HG03439 (cell line): ENCODE results near the gene COX7A2L.
A peak's percentile ranks its signal among the peaks of the same experiment; 100 is the strongest.
"Not testable (repeated sequence)": the region's sequence is repeated elsewhere in the genome, so short reads cannot be mapped to it uniquely, and the experiment has no call there.

ENCODE experiments used
- ATAC-seq: cut with Tn5 transposase; IDR thresholded peaks from one replicate; pipeline ENCODE4 v1.9.1; 2021; ENCODE audit warnings: mild to moderate bottlenecking, moderate library complexity; ENCODE audit not compliant: unreplicated experiment

COX7A2L gene

GRCh38 chr2:42340045-42340937 is 20.7 kb downstream of the COX7A2L start:
- no peak for ATAC-seq

DNA sequence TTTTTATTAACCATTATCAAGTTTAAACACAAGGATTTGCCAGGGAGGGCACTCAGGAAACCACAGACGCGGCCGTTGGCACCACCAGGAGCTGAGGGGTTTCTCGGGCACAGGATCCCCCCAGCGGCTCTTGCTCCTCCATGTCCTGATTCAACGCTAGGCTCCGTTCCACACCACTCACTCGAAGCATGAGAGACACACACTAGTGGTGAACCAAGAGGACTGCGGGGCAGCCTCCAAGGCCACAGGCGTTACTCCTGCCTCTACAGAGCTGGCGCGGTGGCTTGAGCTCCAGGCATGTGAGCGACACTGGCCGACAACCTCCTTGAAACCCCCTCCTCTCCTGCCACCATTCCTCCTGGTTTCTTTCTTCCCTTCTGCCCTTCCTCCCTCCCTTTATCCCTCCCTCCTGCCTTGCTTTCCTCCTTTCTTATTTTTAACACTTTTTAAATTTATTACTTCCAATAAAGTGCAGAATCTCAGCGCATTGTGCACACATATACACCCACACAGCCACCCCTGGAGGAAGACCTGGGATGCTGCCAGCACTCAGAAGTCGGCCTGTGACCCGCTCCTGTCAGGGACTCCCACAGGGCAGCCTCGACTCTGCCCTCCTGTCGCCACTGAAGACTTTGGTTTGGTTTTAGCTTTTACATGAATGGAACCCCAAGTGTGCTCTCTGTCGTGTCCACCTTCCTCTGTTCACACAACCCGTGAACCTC is 21.7 kb downstream of the COX7A2L start:
- no peak for ATAC-seq

- ATAC-seq, result no peak
Observed at GRCh38 chr2:42338567-42339190, 22.3 kb downstream of the COX7A2L start.

DNA sequence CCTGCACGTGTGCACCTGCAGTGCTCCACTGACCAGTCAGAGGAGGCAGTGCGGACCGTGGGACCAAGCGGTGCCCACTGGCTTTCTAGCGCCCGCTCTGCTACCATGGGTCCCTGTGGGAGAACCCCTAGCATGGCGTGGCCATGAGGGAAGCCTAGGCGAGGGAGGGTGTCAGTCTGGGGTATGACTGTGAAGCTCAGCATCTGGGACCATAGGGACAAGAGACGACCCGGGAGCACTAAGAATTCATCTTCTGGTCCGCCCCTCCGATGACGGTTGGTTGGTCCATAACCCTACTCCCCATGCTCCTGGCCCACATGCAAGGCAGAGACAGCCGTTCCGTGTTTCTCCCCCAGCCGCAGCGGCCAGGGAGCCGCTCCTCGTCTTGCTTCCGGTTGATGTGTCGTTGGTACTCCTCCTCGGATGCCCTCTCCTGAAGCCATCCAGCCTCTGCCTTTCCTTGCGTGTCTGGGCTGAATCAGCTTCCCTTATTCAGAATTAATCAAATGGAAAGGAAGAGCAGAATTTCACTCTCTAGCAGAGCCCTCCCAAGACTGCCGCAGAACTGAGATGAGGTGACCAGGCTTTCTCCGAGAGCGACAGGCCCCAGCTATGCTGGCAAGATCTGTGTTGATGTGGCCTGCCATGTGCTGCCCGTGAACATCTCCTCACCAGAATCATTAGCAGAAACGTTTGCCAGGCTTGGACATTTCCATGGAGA is 23.0 kb downstream of the COX7A2L start:
- no peak for ATAC-seq

DNA sequence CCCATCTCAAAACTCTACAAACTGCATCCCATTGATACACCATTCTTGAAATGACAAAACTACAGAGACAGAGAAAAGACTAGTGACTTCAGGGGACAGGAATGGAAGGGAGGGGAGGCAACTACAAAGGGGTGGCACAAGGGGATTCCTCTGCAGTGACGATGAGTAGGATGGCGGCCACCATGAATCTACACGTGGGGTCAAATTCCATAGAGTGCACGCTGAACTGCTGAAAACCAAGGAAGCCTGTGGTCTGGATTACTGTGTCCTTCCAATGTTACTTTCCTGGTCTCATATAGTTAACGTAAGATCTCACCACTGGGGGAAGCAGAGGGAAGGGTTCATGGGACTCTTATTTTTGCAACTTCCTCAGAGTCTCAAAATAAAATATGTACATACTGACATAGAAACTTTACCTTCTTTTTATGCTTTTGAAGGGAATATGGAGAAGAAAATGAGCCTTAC is 23.6 kb downstream of the COX7A2L start:
- ATAC-seq, result no peak

- no peak for ATAC-seq
Observed at GRCh38 chr2:42336361-42336965, 24.6 kb downstream of the COX7A2L start.

GRCh38 chr2:42335514-42336104 is 25.4 kb downstream of the COX7A2L start:
- no peak for ATAC-seq

GRCh38 chr2:42334865-42335264 is 26.2 kb downstream of the COX7A2L start:
- not testable (repeated sequence) for ATAC-seq

DNA sequence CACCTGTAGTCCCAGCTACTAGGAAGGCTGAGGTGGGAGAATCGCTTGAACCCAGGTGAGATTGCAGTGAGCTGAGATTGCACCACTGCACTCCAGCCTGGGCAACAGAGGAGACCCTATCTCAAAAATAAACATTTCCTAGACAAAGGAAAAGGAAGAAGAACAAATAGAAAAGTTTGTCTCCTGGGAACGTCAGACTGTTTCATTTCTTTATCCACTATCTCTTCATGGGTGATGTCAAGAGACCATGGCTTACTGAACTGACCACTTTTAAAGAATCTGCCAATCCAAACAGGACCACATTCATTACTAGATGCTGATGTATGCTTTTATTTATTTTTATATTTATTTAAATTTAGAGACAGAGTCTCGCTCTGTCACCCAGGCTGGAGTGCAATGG is 26.8 kb downstream of the COX7A2L start:
- ATAC-seq, result no peak

DNA sequence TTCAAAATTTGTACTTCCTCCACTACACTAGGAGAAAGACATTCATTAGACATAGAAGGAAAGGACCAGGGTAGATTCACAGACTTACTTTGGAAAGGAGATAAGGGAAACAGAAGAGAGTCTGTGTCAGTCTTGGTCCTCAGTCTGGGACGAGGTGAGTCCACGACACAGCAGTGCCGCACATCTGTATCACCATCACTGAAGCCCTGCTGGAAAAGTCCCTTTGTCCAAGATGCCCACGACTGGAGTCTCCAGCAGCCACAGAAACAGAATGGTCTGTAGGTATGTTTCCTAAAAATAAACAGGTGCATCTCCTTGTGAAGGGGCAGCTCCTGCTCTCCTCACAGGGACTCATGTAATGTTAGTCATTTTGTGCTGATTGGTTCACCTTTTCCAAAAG is 27.4 kb downstream of the COX7A2L start:
- no peak for ATAC-seq

DNA sequence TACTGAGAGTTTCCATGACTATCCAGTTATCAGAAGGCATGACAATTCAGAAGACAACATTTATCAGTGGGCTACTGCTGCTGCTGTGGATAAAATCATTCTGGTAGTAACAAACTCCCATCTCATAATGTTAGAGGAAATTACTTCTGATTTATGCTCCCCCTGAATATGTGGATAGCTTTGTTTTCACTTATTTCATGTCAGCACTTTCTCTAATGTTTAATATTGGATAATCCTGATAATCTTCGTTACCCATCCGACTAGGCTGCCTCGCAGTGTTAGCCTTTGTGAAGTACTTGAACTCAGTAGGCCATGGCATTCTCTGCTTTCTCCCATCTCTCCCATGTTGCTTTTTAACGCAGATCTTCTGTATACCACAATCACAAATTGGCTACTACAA is 28.4 kb downstream of the COX7A2L start:
- ATAC-seq, result no peak

DNA sequence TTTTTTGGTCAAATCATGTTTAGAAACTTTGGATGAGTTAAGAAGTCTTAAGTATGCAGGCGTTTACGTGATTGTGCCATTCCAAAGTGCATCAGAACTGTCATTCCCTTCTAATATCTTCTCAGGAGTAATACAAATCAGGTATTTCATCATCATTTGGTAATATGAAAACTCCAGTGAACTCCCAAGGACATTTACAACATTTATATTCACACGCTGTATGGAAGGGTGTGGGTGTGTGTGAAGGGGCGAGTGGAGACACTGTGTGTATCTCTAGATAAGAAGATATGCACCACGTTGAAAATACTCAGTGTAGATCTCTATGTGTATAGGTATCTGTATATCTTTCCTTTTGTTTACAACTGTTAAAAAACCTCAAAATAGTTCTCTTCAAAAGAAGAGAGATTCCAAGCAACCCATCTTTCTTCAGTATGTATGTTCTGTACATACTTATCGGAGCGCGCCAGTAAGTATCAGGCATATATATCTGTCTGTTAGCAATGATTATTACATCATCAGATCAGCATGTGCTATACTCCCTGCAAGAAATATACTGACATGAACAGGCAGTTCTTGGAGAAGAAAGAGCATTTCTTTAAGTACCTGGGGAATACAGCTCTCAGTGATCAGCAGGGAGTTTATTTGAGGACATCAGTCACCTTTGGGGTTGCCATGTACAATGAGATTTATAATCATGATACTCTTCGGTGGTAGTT is 29.3 kb downstream of the COX7A2L start:
- no peak for ATAC-seq

GRCh38 chr2:42329736-42330135 is 31.3 kb downstream of the COX7A2L start:
- ATAC-seq, result no peak

- no peak for ATAC-seq
Observed at GRCh38 chr2:42328923-42329322, 32.1 kb downstream of the COX7A2L start.

DNA sequence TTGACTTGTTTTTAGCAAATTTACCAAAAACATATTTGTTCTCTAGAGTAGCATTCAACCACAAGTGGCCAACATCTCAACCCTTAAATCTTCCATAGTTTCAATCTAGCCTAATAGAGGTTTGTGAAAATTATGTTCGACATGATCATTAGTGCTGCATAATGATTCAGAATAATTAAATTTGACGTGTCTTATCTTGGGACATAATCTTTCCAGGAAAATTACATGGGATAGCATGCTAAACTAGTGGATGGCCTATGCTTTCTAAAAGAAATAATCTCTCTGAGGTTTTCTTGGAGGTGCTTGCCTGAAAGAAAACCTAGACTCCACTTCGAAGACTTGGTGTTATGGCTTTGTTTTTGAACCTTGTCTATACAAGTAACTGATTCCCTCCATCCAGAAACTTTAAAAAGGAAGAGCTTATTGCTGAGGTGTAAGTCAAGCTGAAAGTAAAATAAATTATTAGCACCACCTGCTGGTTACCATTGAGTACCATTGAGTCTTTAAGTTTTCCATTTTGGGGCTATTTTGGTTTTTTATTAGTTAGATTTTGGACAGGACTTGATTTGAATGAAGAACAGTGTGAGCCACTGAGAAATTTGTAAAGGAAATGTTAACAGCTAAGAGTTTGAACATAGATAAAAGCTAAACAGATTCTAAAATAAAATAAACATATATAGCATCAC is 32.7 kb downstream of the COX7A2L start:
- no peak for ATAC-seq

GRCh38 chr2:42327125-42327524 is 33.9 kb downstream of the COX7A2L start:
- peak; percentile 79 for ATAC-seq

GRCh38 chr2:42325609-42326008 is 35.4 kb downstream of the COX7A2L start:
- ATAC-seq, result no peak

DNA sequence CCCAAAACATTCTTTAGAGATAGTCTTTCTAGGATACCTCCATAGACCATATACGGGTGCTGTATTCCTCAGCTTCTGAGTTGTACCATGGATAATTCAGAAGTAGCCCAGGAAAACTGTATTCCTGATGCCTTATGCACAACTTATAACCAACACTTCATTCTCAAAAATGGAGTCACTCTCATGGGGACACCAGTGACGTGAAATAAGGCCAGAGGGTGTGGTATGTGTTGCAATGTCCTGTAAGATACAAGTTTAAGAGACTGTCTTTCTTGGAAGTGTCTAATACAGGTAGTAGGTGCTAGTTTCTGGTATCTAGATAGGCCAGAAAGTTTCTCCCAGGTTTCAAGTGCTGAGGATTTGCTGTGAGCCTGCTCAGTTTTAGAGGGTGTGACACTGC is 36.1 kb downstream of the COX7A2L start:
- no peak for ATAC-seq

GRCh38 chr2:42324244-42324643 is 36.8 kb downstream of the COX7A2L start:
- no peak for ATAC-seq
